Endothelial cell of umbilical vein (primary cell): ENCODE data around the gene SDCCAG8.

Experiments
- EZH2 ChIP-seq: IDR thresholded peaks from 2 replicates; pipeline ENCODE4 v1.6.1; 2012; ENCODE audit warnings: borderline replicate concordance, low read depth, mild to moderate bottlenecking, moderate library complexity, low read length, inconsistent platforms; ENCODE audit not compliant: severe bottlenecking
- FOS ChIP-seq: IDR thresholded peaks from 2 replicates; pipeline ENCODE4 v1.6.1; 2011; ENCODE audit warnings: mild to moderate bottlenecking, low read length, moderate library complexity, borderline replicate concordance; ENCODE audit not compliant: insufficient read depth
- GATA2 ChIP-seq: IDR thresholded peaks from 2 replicates; pipeline ENCODE4 v1.7.0; 2011; ENCODE audit warnings: low read depth, mild to moderate bottlenecking, moderate library complexity, mixed read lengths, low read length; ENCODE audit not compliant: insufficient read length, insufficient read depth
- MYC ChIP-seq: IDR thresholded peaks from one replicate; pipeline ENCODE4 v1.6.1; 2011; ENCODE audit warnings: mild to moderate bottlenecking, low read depth, low read length
- POLR2A ChIP-seq: IDR thresholded peaks from 2 replicates; pipeline ENCODE4 v1.6.1; 2012; ENCODE audit warnings: low read depth, mild to moderate bottlenecking, control low read depth, low read length
- POLR2AphosphoS5 ChIP-seq: IDR thresholded peaks from 2 replicates; pipeline ENCODE4 v1.6.1; 2012; ENCODE audit warnings: low read depth, mild to moderate bottlenecking, control low read depth, low read length, moderate library complexity; ENCODE audit not compliant: insufficient read depth
- TF ChIP-seq, protein P1 (sequence below): IDR thresholded peaks from 2 replicates; pipeline ENCODE4 v1.6.1; 2011; ENCODE audit not compliant: insufficient read depth, insufficient read length
- TF ChIP-seq, protein P2 (sequence below), 2 donors: IDR thresholded peaks; 1 replicate in 1 of 2; 2 replicates in 1 of 2; pipeline ENCODE4 v1.5.1; 2011; ENCODE audit warnings: low read length in 2 of 2, mild to moderate bottlenecking in 2 of 2, moderate library complexity in 2 of 2, control low read depth in 1 of 2, inconsistent platforms in 1 of 2, low read depth in 1 of 2; ENCODE audit not compliant: insufficient read depth in 1 of 2; ENCODE audit errors: extremely low read depth in 1 of 2

DNA sequence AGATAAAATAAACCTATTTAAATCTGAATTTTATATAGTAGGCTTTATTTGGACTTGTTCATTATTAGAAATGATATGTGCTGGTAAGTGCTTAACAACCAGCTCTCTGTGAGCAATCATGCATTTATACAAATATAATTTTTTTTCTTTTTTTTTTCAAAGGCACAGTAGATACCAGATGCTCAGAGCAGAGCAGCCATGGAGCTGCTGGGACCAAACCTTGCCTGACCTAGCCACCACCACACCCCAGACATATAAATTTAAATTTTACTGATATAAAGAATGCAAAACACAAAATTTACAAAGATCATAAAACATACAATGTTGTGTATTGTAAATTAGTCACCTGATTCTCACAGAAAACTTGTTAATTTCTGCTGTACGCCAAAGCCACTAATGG, 290.6 kb downstream of the SDCCAG8 start:
- TF ChIP-seq, protein P1, sequence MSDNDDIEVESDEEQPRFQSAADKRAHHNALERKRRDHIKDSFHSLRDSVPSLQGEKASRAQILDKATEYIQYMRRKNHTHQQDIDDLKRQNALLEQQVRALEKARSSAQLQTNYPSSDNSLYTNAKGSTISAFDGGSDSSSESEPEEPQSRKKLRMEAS: no peak
- TF ChIP-seq, protein P2, sequence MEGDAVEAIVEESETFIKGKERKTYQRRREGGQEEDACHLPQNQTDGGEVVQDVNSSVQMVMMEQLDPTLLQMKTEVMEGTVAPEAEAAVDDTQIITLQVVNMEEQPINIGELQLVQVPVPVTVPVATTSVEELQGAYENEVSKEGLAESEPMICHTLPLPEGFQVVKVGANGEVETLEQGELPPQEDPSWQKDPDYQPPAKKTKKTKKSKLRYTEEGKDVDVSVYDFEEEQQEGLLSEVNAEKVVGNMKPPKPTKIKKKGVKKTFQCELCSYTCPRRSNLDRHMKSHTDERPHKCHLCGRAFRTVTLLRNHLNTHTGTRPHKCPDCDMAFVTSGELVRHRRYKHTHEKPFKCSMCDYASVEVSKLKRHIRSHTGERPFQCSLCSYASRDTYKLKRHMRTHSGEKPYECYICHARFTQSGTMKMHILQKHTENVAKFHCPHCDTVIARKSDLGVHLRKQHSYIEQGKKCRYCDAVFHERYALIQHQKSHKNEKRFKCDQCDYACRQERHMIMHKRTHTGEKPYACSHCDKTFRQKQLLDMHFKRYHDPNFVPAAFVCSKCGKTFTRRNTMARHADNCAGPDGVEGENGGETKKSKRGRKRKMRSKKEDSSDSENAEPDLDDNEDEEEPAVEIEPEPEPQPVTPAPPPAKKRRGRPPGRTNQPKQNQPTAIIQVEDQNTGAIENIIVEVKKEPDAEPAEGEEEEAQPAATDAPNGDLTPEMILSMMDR (IDR thresholded peaks at IDR 0.05; ENCODE audit: extremely low read depth in 1 of 2, insufficient read depth in 1 of 2, low read depth in 1 of 2, low read length in 2 of 2): no peak
- TF ChIP-seq POLR2AphosphoS5: no peak
- TF ChIP-seq MYC: no peak
- TF ChIP-seq EZH2: no peak
- no peak for TF ChIP-seq POLR2A
- TF ChIP-seq GATA2: no peak
- no peak for TF ChIP-seq FOS
